Measurements from ENCODE around the gene PRR23C.

- TF ChIP-seq CTCF (optimal IDR thresholded peaks at IDR 0.05 in 1 of 3, IDR thresholded peaks at IDR 0.05 in 1 of 3, conservative IDR thresholded peaks at IDR 0.05 in 1 of 3; ENCODE audit: extremely low read depth in 1 of 3, insufficient read depth in 2 of 3, low read length in 3 of 3) (no peak), EZH2 (IDR thresholded peaks at IDR 0.05; ENCODE audit: low read length) (no peak)
These were observed 932 bp downstream of the PRR23C start for GRCh38 chr3:139043554-139044365.
